Measurements from ENCODE around the gene KRT6B.
"Not testable (repeated sequence)": the region's sequence is repeated elsewhere in the genome, so short reads cannot be mapped to it uniquely, and the experiment has no call there.

KRT6B gene

DNA sequence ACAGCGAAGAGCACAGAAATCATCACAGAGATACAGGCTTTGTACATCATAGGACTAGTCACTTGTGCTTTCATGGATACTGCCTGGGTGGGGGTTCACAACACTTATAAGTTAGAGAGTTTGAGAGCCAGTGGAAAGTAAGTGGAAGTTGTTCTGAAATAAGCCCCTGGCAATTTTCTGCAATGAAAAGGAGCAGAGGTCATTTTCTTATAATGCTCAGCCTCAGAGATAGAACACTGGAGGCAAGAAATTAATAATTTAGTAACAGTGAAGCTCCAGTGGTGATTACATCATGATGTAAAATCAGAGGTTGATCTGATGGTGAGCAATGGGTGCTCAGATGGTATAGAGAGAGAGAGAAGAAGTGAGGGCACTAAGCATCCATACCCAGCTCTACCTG lies 35.3 kb upstream of the KRT6B start:
- TF ChIP-seq GATA1 (IDR thresholded peaks at IDR 0.05; ENCODE audit: low read depth, low read length) (no peak), POLR2A (IDR thresholded peaks at IDR 0.05; ENCODE audit: low read length) (no peak)
- no peak for DNase-seq

DNA sequence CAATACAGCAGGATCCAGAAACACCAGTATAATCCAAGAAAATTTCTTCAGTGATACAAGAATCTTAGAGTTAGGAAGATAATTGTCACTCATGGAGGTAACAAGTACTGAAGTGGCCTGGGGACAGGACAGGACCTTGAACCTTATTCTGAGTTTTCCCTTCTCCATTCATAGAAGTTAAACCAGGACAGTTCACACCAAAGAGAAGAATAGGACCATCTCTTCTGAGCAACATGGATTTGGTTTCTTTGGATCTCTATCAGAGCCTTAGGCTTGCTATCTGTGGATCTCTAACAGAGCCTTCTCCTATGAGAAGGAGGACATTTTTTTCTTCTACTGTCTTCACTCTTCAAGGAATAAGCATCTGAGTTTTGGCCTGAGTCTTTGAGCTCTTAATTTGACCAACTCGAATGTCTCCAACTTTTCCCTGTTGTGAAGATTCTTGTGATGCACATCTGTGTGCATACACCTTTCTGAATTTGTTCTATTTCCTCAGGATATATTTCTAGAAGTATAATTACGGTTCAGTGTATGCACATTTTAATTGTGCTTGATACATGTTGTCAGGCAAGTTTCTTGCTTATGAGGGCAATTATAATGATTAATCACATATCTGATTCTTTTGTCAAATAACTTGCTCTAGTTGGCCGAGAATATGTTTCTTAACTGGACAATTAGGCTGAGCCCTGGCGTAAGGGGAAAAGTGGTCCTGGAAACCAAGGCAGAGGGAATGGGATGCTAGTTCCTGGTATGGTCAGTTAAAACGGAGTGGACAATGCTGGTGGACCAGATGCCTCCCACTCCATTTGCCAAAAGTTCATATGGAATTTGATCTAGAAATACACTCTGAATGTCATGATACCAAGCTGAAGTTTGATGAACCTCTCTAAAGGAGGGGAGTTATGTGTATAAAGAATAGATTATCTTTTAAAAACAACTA lies 34.5 kb upstream of the KRT6B start:
- TF ChIP-seq GATA1 (IDR thresholded peaks at IDR 0.05; ENCODE audit: low read depth, low read length) = no peak
- TF ChIP-seq POLR2A (IDR thresholded peaks at IDR 0.05; ENCODE audit: low read length) = no peak
- no peak for DNase-seq

DNA sequence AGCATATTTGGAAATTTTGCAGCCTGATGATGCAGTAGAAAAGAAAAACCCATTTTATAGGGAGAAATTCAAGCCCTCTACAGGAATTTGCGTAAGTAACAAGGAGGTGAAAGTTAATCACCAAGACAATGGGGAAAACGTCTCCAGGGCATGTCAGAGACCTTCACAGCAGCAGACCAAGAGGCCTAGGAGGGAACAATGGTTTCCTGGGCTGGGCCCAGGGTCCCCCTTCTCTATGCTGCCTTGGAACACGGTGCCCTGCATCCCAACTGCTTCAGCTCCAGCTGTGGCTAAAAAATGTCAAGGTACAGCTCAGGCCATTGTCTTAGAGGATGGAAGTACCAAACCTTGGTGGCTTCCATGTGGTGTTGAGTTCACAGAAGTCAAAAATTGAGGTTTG lies 28.1 kb upstream of the KRT6B start:
- TF ChIP-seq GATA1 (IDR thresholded peaks at IDR 0.05; ENCODE audit: low read depth, low read length) (no peak), POLR2A (IDR thresholded peaks at IDR 0.05; ENCODE audit: low read length) (no peak)
- no peak for DNase-seq

DNA sequence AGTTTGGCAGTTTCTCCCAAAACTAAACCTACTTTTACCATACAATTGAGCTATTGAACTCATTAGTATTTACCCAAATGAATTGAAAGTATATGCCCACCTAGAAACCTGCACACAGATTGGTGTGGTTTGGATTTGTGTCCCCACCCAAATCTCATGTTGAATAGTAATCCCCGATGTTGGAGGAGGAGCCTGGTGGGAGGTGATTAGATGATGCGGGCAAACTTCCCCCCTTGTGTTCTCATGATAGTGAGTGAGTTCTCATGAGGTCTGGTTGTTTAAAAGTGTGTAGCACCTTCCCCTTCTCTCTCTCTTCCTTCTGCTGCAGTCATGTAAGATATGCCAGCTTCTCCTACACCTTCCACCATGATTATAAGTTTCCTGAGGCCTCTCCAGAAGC lies 25.7 kb upstream of the KRT6B start:
- TF ChIP-seq GATA1 (IDR thresholded peaks at IDR 0.05; ENCODE audit: low read depth, low read length) (no peak), POLR2A (IDR thresholded peaks at IDR 0.05; ENCODE audit: low read length) (no peak)
- no peak for DNase-seq

DNA sequence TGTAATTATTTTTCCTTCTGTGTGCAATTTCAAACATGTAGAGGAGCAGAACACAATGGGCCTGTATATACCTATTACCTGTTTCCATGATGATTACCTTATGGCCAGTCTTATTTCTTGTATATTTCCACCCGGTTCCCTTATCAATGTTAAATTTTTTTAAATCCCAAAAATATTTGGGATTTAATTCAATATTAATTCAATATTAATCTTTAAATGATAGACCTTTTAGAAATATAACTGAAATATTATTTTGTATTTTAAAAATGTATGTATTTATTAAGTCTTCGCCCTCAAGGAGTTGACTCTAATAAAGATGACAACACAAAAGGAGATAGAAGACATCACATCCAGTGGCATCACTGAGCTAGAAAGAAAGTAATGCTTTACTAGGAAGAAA lies 22.3 kb upstream of the KRT6B start:
- TF ChIP-seq GATA1 (IDR thresholded peaks at IDR 0.05; ENCODE audit: low read depth, low read length) (no peak), POLR2A (IDR thresholded peaks at IDR 0.05; ENCODE audit: low read length) (no peak)
- no peak for DNase-seq

DNA sequence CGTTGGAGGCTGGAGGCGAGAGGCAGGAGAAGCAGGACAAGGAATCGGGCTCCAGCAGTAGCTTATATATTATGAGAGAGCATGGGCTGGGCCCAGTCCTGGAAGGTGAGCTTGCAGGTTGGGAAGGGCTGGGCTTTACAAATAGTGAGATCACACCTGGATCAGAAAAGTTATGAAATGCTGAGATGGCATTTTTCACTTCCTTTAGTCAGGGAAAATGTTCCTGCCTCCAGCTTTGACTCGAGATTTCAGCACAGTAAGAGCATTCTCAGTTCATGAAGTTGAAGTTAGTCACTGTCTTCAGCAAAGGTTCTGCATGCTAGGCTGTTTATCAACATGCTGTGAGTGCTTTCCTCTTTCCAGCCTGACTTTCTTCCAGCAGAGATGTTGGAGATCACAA lies 21.8 kb upstream of the KRT6B start, which contains the start of gene KRT6C:
Gene KRT6C, minus strand, starts transcription at position 38 of the 400 bp plus-strand sequence. CDS start 68 bp downstream, outside the sequence.
- TF ChIP-seq POLR2A (IDR thresholded peaks at IDR 0.05; ENCODE audit: low read length) (no peak), GATA1 (IDR thresholded peaks at IDR 0.05; ENCODE audit: low read depth, low read length) (no peak)

DNA sequence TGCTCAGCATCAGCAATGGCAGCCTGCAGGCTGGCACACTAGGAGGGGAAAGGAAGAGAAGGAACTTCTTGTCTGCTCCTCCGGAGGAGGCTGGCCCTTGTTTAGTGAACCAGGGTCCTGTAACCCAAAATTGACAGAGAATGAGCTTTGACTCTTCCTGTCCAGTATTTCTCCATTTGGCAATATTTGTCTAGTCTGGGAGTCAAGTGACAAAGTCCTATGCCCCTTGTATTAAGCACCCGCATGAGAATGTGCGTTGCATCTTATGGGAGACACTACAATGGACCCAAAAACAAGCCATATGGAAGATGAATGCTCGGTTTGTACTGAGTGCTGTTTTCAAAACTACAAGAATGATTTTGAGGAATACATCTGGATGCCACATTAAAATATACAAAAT lies 17.9 kb upstream of the KRT6B start:
- no peak for TF ChIP-seq POLR2A (IDR thresholded peaks at IDR 0.05; ENCODE audit: low read length)
- TF ChIP-seq GATA1 (IDR thresholded peaks at IDR 0.05; ENCODE audit: low read depth, low read length) = no peak
- no peak for DNase-seq

More for the DNA sequence above, 21.8 kb upstream of the KRT6B start, which contains the start of gene KRT6C:
- no peak for DNase-seq

DNA sequence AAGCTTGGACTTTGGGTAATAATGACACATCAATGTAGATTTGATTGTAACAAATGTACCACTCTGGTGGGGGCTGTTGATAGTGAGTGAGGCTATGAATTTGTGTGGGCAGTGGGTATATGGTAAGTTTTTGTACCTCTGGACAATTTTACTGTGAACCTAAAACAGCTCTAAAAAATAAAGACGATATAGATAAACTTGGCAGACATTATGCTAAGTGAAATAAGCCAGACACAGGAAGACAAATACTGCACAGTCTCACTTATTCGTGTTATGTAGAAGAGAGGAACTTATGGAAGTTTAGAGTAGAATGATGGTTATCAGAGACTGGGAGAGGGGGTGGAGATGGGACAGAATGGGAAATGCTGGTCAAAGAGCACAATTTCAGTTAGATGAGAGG lies 13.0 kb upstream of the KRT6B start:
- DNase-seq = no peak
- TF ChIP-seq POLR2A (IDR thresholded peaks at IDR 0.05; ENCODE audit: low read length) (no peak), GATA1 (IDR thresholded peaks at IDR 0.05; ENCODE audit: low read depth, low read length) (no peak)

DNA sequence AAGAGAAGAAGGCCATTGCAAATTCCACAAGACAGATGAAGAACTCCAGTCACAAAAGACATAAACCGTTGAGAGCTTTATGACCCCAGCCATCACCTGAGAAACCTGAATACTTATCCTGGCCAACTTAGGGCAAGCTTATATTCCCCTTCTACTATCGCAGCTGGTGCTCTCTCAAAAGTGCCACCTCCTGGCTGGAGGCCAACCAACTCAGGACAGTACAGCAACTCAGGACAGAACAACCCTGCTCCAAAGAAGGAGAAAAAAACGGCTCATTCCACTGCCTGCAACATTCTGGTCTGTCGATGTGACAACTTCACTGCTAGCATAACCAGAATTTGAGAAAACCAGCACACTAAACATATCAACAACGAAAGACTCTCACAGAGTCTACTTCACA lies 9.7 kb upstream of the KRT6B start:
- DNase-seq = no peak
- TF ChIP-seq GATA1 (IDR thresholded peaks at IDR 0.05; ENCODE audit: low read depth, low read length) = no peak

DNA sequence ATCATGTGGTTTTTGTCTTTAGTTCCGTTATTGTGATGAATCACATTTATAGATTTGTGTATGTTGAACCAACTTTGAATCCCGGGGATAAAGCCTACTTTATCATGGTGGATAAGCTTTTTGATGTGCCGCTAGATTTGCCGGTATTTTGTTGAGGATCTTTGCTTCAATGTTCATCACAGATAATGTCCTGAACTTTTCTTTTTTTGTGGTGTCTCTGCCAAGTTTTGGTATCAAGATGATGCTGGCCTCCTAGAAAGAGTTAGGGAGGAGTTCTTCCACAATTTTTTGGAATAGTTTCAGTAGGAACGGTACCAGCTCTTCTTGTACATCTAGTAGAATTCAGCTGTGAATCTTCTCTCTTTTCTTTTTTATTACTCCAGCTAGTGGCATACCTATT lies 6.9 kb upstream of the KRT6B start:
- TF ChIP-seq GATA1 (IDR thresholded peaks at IDR 0.05; ENCODE audit: low read depth, low read length) (no peak), POLR2A (IDR thresholded peaks at IDR 0.05; ENCODE audit: low read length) (no peak)

DNA sequence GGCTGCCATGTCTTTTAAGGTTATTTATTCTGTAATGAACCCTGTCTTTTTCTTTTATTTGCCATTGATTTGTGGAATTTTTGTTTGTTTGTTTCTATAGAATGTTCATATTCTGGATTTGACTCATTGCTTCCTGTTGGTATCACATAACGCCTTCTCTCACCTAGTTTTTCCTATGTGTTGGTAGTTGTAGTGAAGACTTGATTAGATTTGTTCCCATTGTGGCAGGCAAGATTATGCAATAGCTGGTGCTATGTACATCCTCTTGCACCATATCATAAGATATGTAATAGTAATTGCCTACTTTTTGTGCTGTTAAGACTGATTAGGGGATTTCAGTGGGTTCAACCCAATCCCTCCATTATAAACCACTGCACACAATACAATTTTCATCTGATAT lies 3.9 kb upstream of the KRT6B start:
- no peak for TF ChIP-seq GATA1 (IDR thresholded peaks at IDR 0.05; ENCODE audit: low read depth, low read length)
- TF ChIP-seq POLR2A (IDR thresholded peaks at IDR 0.05; ENCODE audit: low read length) = no peak
- no peak for DNase-seq

More for the DNA sequence above, 6.9 kb upstream of the KRT6B start:
- no peak for DNase-seq

DNA sequence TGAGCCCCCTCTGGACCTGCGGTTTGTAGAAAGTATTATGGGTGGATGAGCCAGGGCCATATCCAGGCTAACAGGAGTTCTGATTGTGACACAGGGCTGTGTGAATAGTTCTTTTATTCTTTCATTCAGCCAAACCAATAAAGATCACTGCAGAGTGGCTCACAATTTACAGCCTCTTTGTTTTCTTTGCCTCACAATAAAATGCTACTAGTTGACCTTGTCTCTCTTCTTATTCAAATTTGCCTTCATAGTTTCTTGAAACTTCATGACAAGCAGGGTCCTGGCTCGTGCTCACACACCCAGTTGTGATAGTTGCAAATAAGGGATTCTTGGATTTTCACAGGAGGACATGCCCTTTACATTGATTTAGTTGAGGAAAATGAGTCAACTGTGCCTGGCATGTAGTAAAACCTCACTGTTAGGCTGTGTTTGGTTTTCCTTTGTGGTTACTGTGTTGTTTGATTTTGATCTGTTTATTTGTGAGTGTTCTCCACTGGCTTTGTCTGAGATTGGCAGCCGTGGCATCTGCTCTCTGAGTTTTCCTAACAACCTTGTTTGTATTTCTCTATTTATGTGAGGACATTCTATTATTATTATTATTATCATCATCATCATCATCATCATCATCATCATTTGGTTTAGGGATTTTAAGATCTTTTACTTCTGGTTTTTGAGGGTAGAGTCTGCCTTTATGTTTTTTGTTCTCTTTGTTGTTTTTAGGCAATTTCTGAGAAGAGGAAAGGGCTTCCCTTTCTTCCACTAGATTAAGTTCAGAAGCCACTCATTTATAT lies 2.7 kb upstream of the KRT6B start:
- no peak for DNase-seq
- TF ChIP-seq POLR2A (IDR thresholded peaks at IDR 0.05; ENCODE audit: low read length) = no peak
- no peak for TF ChIP-seq GATA1 (IDR thresholded peaks at IDR 0.05; ENCODE audit: low read depth, low read length)

DNA sequence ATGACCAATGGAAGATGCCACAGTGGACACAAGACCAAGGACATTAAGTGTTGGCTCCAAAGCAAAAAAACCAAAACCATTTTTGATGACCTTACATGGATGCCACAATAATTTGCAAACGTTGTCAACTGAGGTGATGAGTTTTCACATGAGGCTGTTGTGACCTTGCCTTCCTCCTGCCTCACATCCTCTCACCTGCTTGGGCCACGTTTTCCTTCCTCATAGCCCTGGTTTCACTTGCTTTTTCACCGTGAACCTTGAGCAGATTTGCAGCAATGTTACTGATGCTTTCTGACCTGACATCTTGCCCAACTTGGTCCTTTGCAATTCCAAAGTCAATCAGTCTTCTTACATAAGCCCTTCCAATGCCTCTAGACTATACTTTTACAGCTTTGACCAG lies 3.7 kb downstream of the KRT6B start:
- DNase-seq = no peak
- TF ChIP-seq POLR2A (IDR thresholded peaks at IDR 0.05; ENCODE audit: low read length) = no peak
- no peak for TF ChIP-seq GATA1 (IDR thresholded peaks at IDR 0.05; ENCODE audit: low read depth, low read length)

DNA sequence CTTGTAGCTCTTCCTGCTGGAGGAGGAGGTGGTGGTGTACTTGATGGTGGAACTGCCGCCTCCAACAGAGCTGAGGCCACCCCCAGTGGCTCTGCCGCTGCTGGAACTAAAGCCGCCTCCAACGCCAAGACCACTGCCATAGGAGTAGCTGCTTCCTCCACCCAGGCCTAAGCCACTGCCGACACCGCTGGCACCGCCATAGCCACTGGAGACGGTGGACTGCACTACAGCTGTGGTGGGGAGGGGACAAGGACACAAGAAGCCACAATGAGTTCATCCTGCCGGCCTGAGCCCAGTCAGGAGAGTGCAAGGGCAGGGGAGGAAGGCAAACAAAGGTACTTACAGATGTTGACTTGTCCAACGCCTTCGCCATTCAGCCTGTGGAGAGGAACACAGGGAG lies 4.8 kb downstream of the KRT6B start:
- DNase-seq = not testable (repeated sequence)
